ENCODE results near the gene ANGEL1.

DNA sequence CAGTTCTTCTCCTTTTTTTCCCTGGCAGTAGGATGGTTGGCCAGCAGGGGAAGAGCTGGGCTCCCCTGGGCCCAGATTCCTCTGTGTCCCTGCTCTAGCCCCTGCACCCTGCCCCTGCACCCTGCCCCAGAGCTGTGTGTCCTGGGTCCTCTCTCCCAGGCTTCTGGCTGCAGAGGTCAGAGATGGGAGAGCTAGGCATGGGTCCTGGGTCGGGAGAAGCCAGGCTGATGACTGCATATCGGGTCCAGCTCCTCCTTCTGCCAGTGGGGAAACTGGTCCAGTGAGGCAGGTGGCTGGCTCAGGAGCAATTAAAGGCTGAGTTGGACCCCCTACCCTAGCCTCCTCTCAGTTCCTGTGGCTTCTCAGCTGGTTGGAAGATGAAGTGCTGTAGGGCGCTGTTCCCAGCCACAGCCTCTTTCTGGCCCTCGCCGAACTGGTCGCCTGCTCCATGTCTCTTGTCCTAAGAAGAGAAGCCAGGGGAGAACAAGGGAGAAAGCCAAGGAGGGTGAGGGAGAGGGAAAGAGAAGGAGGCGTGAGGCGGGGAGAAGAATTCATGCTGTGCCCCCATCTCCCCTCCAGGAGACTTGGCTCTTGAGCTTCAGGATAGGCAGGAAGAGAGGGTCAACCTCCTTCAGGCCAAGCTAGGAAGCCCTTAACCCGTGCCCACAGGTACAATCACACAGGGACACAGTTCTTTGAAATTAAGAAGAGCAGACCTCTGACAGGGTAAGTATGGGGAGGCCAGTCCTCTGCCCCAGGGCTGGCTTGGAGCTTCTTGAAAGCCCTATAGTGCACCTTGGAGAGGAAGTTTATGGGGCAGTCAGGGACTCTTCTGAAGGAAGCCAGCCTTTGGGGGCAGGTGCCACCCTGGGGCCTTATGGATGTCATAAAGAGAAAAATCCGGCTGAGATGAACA lies 41.9 kb downstream of the ANGEL1 start:
- no peak for TF ChIP-seq CTCF (IDR thresholded peaks at IDR 0.05; ENCODE audit: low read length)
- no peak for TF ChIP-seq EZH2 (IDR thresholded peaks at IDR 0.05; ENCODE audit: borderline replicate concordance, low read length)

Data from OCI-LY1 (cell line).